ENCODE results near the gene PNO1.

DNA sequence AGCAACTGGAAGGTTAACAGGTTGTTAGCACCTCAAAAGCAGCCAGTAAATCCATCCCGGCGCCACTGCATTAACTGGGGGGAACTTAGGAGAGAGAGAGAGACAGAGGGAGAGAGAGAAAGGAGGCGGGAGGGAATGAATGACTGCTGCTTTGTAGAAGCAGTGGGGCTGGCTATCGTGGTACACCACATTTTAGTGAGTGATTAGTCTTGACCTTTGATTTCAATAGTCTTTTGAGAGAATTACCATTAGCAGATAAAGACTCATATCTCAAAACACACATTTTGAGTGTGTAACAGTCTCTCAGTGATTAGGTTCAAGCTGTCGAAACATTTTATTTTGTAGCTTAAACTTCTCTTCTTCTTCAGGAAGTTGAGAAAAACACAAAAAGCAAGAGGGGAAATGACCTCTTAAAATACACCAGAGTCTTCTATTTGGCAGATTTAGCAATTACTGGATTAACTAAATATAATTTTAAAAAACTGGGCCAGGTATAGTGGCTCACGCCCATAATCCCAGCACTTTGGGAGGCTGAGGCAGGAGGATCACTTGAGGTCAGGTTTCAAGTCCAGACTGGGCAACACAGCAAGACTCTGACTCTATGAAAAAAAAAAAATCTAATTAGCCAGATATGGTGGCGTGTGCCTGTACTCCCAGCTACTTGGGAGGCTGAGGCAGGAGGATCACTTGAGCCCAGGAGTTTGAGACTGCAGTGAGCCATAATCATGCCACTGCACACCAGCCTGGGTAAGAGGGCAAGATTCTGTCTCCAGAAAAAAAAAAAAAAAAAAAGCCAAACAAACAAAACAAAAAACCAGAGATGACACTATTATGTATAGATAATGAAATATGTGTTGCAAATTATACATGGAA is 22.0 kb upstream of the PNO1 start:
- TF ChIP-seq, protein P1, sequence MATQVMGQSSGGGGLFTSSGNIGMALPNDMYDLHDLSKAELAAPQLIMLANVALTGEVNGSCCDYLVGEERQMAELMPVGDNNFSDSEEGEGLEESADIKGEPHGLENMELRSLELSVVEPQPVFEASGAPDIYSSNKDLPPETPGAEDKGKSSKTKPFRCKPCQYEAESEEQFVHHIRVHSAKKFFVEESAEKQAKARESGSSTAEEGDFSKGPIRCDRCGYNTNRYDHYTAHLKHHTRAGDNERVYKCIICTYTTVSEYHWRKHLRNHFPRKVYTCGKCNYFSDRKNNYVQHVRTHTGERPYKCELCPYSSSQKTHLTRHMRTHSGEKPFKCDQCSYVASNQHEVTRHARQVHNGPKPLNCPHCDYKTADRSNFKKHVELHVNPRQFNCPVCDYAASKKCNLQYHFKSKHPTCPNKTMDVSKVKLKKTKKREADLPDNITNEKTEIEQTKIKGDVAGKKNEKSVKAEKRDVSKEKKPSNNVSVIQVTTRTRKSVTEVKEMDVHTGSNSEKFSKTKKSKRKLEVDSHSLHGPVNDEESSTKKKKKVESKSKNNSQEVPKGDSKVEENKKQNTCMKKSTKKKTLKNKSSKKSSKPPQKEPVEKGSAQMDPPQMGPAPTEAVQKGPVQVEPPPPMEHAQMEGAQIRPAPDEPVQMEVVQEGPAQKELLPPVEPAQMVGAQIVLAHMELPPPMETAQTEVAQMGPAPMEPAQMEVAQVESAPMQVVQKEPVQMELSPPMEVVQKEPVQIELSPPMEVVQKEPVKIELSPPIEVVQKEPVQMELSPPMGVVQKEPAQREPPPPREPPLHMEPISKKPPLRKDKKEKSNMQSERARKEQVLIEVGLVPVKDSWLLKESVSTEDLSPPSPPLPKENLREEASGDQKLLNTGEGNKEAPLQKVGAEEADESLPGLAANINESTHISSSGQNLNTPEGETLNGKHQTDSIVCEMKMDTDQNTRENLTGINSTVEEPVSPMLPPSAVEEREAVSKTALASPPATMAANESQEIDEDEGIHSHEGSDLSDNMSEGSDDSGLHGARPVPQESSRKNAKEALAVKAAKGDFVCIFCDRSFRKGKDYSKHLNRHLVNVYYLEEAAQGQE (IDR thresholded peaks at IDR 0.05; ENCODE audit: low read depth): no peak
- TF ChIP-seq EP300 (IDR thresholded peaks at IDR 0.05; ENCODE audit: borderline replicate concordance): no peak
- TF ChIP-seq TEAD4 (IDR thresholded peaks at IDR 0.05): no peak
- no peak for TF ChIP-seq TCF12 (IDR thresholded peaks at IDR 0.05; ENCODE audit: low read depth)
- no peak for TF ChIP-seq TAF1 (IDR thresholded peaks at IDR 0.05; ENCODE audit: low read depth)
- no peak for TF ChIP-seq RAD21 (IDR thresholded peaks at IDR 0.05; ENCODE audit: low read depth)
- TF ChIP-seq, protein P2, sequence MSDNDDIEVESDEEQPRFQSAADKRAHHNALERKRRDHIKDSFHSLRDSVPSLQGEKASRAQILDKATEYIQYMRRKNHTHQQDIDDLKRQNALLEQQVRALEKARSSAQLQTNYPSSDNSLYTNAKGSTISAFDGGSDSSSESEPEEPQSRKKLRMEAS (IDR thresholded peaks at IDR 0.05): no peak
- TF ChIP-seq YY1 (IDR thresholded peaks at IDR 0.05; ENCODE audit: low read depth): no peak
- TF ChIP-seq CEBPB (IDR thresholded peaks at IDR 0.05): no peak
- TF ChIP-seq USF1 (IDR thresholded peaks at IDR 0.05): no peak
- no peak for TF ChIP-seq EGR1 (IDR thresholded peaks at IDR 0.05)
- no peak for TF ChIP-seq FOXM1 (IDR thresholded peaks at IDR 0.05; ENCODE audit: borderline replicate concordance, low read depth)
- no peak for TF ChIP-seq NFIC (IDR thresholded peaks at IDR 0.05)
- no peak for TF ChIP-seq CREB1 (IDR thresholded peaks at IDR 0.05; ENCODE audit: low read depth)
